SW 1271 (cell line): ENCODE data around the gene COX7A2.
A peak's percentile ranks its signal among the peaks of the same experiment; 100 is the strongest.

Experiments used
- DNase-seq, 2 experiments: peaks; one replicate each; lab custom pipeline; 2025; lab: John Stamatoyannopoulos, UW

The COX7A2 gene

GRCh38 chr6:75220357-75220756 is 23.2 kb downstream of the COX7A2 start:
- no peak for DNase-seq

- DNase-seq: no peak
Observed at GRCh38 chr6:75219263-75219662, 24.3 kb downstream of the COX7A2 start.

- no peak for DNase-seq
Observed at GRCh38 chr6:75217193-75217592, 26.4 kb downstream of the COX7A2 start.

GRCh38 chr6:75215291-75215690 is 28.3 kb downstream of the COX7A2 start:
- no peak for DNase-seq

GRCh38 chr6:75213732-75214131 is 29.9 kb downstream of the COX7A2 start:
- no peak for DNase-seq

GRCh38 chr6:75213112-75213511 is 30.5 kb downstream of the COX7A2 start:
- no peak for DNase-seq

GRCh38 chr6:75211920-75212590 is 31.5 kb downstream of the COX7A2 start:
- no peak for DNase-seq

GRCh38 chr6:75210885-75211739 is 32.5 kb downstream of the COX7A2 start:
- DNase-seq: peak in 1 of 2 experiments; percentile 63

- DNase-seq: no peak
Observed at GRCh38 chr6:75209184-75209723, 34.3 kb downstream of the COX7A2 start.

GRCh38 chr6:75208298-75209183 is 35.1 kb downstream of the COX7A2 start:
- DNase-seq: peak; percentile 24 to 69

- no peak for DNase-seq
Observed at GRCh38 chr6:75206576-75207342, 36.8 kb downstream of the COX7A2 start.

GRCh38 chr6:75205776-75206575 is 37.6 kb downstream of the COX7A2 start, which contains the start of gene COL12A1:
COL12A1 (minus strand) TSS chr6:75206053; CDS start chr6:75202792, 3,261 bp downstream.
- DNase-seq: peak; percentile 42 to 80

GRCh38 chr6:75204959-75205775 is 38.4 kb downstream of the COX7A2 start:
- DNase-seq: peak; percentile 5 to 34

- DNase-seq: peak; percentile 44 to 77
Observed at GRCh38 chr6:75204217-75204958, 39.2 kb downstream of the COX7A2 start.

- DNase-seq: no peak
Observed at GRCh38 chr6:75203721-75204120, 39.9 kb downstream of the COX7A2 start.

GRCh38 chr6:75202676-75203131 is 40.9 kb downstream of the COX7A2 start:
- DNase-seq: no peak

GRCh38 chr6:75201901-75202672 is 41.5 kb downstream of the COX7A2 start:
- DNase-seq: no peak

- no peak for DNase-seq
Observed at GRCh38 chr6:75201021-75201420, 42.6 kb downstream of the COX7A2 start.
